ENCODE data around the gene AOC2.

GRCh38 chr17:42798011-42798382 is 46.4 kb upstream of the AOC2 start:
- TF ChIP-seq, protein P1, sequence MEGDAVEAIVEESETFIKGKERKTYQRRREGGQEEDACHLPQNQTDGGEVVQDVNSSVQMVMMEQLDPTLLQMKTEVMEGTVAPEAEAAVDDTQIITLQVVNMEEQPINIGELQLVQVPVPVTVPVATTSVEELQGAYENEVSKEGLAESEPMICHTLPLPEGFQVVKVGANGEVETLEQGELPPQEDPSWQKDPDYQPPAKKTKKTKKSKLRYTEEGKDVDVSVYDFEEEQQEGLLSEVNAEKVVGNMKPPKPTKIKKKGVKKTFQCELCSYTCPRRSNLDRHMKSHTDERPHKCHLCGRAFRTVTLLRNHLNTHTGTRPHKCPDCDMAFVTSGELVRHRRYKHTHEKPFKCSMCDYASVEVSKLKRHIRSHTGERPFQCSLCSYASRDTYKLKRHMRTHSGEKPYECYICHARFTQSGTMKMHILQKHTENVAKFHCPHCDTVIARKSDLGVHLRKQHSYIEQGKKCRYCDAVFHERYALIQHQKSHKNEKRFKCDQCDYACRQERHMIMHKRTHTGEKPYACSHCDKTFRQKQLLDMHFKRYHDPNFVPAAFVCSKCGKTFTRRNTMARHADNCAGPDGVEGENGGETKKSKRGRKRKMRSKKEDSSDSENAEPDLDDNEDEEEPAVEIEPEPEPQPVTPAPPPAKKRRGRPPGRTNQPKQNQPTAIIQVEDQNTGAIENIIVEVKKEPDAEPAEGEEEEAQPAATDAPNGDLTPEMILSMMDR (IDR thresholded peaks at IDR 0.05; ENCODE audit: insufficient read depth, low read length), result no peak
- no peak for TF ChIP-seq POLR2AphosphoS5 (IDR thresholded peaks at IDR 0.05; ENCODE audit: low read depth)
- TF ChIP-seq REST (IDR thresholded peaks at IDR 0.05; ENCODE audit: insufficient replicate concordance, low read depth), result no peak
- no peak for TF ChIP-seq GABPA (IDR thresholded peaks at IDR 0.05; ENCODE audit: low read depth)

All from HL-60 (cell line).